NT2/D1 (cell line): ENCODE measurements around the gene GNG14.
A peak's percentile ranks its signal among the peaks of the same experiment; 100 is the strongest.

Source experiments
- DNase-seq: peaks from one replicate; pipeline ENCODE4 v3.0.0-alpha.2; 2011; ENCODE audit warnings: low read depth, low spot score
- H3K27me3 ChIP-seq: 2 replicates; pipeline ENCODE4 v1.6.0; 2011; ENCODE audit warnings: mild to moderate bottlenecking; ENCODE audit not compliant: insufficient read length, insufficient read depth
- H3K36me3 ChIP-seq: 2 replicates; pipeline ENCODE4 v1.6.1; 2011; ENCODE audit warnings: mild to moderate bottlenecking, low read length, mixed read lengths; ENCODE audit not compliant: insufficient read depth, insufficient read length
- H3K4me1 ChIP-seq: 2 replicates; pipeline ENCODE4 v1.5.1; 2011; ENCODE audit not compliant: insufficient read depth, insufficient read length
- H3K4me3 ChIP-seq: 2 replicates; pipeline ENCODE4 v1.5.1; 2011; ENCODE audit warnings: low read depth; ENCODE audit not compliant: insufficient read length
- H3K9ac ChIP-seq: 2 replicates; pipeline ENCODE4 v1.6.0; 2011; ENCODE audit warnings: low read depth; ENCODE audit not compliant: insufficient read length
- H3K9me3 ChIP-seq: 2 replicates; pipeline ENCODE4 v1.5.1; 2011; ENCODE audit warnings: mild to moderate bottlenecking, low read length; ENCODE audit not compliant: insufficient read depth
- SUZ12 ChIP-seq: IDR thresholded peaks from 2 replicates; pipeline ENCODE4 v1.6.1; 2011; ENCODE audit not compliant: insufficient read length, insufficient read depth; ENCODE audit errors: extremely low read depth
- YY1 ChIP-seq: IDR thresholded peaks from 2 replicates; pipeline ENCODE4 v1.6.1; 2011; ENCODE audit not compliant: insufficient read length, insufficient read depth
- ZNF274 ChIP-seq: IDR thresholded peaks from 2 replicates; pipeline ENCODE4 v1.6.1; 2011; ENCODE audit warnings: mild to moderate bottlenecking, low read depth, low read length

The GNG14 gene

GRCh38 chr19:12668346-12668745 lies 19.5 kb upstream of the GNG14 start:
- no peak for DNase-seq
- Histone ChIP-seq H3K4me1 (peaks cover 26% of the 10 kb centered on the region), H3K27me3 (no peaks in the 10 kb centered on the region), H3K36me3 (peaks cover 55% of the 10 kb centered on the region), H3K9ac (peak overlapping the region; percentile 98), H3K9me3 (no peaks in the 10 kb centered on the region), H3K4me3 (peak overlapping the region; percentile 89)
- TF ChIP-seq ZNF274 = no peak
- TF ChIP-seq SUZ12 = no peak
- TF ChIP-seq YY1 = no peak

DNA sequence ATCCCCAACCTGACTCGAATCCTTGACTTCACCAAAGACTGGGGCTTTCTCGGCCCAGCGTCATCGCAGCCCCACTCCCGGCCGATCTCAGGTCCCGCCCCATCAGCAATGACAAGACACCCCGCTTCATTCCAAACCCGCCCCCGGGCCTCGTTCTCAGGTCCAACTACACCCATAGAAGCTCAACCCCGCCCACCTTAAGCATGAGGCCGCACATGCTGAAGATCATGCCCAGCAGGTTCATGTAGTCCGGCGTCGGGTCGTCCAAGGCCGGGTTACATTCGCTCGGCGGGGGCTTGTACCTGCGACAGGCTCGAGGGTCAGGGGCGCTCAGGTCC lies 18.9 kb upstream of the GNG14 start:
- Histone ChIP-seq H3K9ac (peak overlapping the region; percentile 98), H3K9me3 (no peaks in the 10 kb centered on the region), H3K36me3 (peaks cover 53% of the 10 kb centered on the region), H3K4me3 (peak overlapping the region; percentile 89), H3K27me3 (no peaks in the 10 kb centered on the region), H3K4me1 (peaks cover 26% of the 10 kb centered on the region)
- TF ChIP-seq ZNF274 (no peak), YY1 (no peak), SUZ12 (no peak)
- DNase-seq = no peak

- Histone ChIP-seq H3K4me1 (peaks cover 25% of the 10 kb centered on the region), H3K9ac (peak overlapping the region; percentile 98), H3K27me3 (no peaks in the 10 kb centered on the region), H3K4me3 (peak overlapping the region; percentile 89), H3K36me3 (peaks cover 53% of the 10 kb centered on the region), H3K9me3 (no peaks in the 10 kb centered on the region)
- TF ChIP-seq SUZ12 = no peak
- peak; percentile 49 for TF ChIP-seq YY1
- no peak for TF ChIP-seq ZNF274
- DNase-seq = peak; percentile 65
These were observed 18.3 kb upstream of the GNG14 start for GRCh38 chr19:12669270-12670158.

DNA sequence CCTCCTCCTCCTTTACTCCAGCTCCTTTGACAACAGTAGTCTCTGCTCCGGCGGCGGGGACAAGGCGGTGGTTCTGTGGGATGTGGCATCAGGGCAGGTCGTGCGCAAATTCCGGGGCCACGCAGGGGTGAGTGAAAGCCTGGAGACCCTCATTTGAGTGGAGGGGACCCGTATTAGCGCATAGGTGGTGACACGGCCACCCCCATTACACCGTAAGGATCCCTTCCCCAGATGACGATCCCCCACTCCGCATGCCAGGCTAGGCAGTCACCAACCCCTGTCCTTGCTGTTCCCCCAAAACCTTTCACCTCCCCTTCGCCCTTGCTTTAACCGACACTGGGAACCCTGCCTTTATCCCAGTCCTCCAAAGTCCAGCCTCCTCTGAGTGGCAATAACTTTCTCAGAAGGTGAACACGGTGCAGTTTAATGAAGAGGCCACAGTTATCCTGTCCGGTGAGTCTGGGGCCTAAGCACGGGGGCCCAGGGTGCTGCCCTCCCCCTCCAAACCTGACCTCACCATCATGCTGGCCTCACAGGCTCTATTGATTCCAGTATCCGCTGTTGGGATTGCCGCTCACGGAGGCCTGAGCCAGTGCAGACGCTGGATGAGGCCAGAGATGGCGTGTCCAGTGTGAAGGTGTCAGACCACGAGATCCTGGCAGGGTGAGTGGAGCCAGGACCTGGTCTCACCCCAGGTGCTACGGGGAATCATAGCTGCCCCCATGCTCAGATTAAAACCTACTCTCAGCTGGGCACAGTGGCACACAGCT lies 17.5 kb upstream of the GNG14 start:
- TF ChIP-seq SUZ12 (no peak), ZNF274 (no peak), YY1 (no peak)
- Histone ChIP-seq H3K9me3 (no peaks in the 10 kb centered on the region), H3K4me3 (peak overlapping the region; percentile 89), H3K9ac (peak overlapping the region; percentile 98), H3K27me3 (no peaks in the 10 kb centered on the region), H3K4me1 (peaks cover 20% of the 10 kb centered on the region), H3K36me3 (peaks cover 53% of the 10 kb centered on the region)
- no peak for DNase-seq

DNA sequence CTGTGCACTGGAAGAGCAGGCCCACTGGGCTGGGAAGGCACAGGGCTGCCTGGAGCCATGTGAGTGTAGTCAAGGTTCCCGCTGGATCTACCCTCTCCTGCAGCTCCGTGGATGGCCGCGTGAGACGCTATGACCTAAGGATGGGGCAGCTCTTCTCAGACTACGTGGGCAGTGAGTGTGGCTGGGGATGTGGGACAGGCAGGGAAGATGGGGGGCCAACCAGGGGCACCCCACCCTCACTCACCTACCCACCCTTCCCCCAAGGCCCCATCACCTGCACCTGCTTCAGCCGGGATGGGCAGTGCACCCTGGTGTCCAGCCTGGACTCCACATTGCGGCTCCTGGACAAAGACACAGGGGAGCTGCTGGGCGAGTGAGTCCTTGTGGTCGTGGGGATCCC lies 15.1 kb upstream of the GNG14 start:
- TF ChIP-seq YY1 (no peak), ZNF274 (no peak), SUZ12 (no peak)
- H3K36me3 ChIP-seq = peaks cover 70% of the 10 kb centered on the region
- no peaks in the 10 kb centered on the region for H3K9me3 ChIP-seq
- H3K4me1 ChIP-seq = peaks cover 20% of the 10 kb centered on the region
- H3K4me3 ChIP-seq = no peak overlapping the region
- no peak for DNase-seq
- no peaks in the 10 kb centered on the region for H3K27me3 ChIP-seq
- H3K9ac ChIP-seq = no peak overlapping the region

- Histone ChIP-seq H3K4me3 (no peak overlapping the region), H3K27me3 (no peaks in the 10 kb centered on the region), H3K9me3 (no peaks in the 10 kb centered on the region), H3K9ac (no peak overlapping the region), H3K36me3 (peaks cover 86% of the 10 kb centered on the region), H3K4me1 (peaks cover 15% of the 10 kb centered on the region)
- no peak for DNase-seq
- TF ChIP-seq SUZ12 (no peak), ZNF274 (no peak), YY1 (no peak)
These were observed 12.4 kb upstream of the GNG14 start for GRCh38 chr19:12675399-12675798.

DNA sequence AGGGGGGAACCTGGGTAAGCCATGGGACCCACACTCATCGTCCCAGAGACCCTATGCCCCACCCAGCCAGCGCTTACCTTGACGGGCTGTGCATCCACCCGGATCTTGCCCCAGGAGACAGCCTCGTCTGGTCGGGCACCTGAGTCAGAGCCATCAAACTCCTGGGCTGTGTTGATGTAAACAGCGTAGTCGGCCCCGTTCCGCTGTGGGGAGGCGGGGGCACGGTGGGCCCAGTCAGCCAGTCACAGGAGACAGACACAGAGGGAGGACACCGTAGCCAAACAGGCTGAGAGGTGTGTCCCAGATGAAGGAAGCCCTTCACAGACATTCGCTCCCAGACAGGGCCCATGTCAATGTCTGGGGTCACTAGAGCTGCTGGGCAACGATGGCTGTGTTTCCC lies 11.9 kb upstream of the GNG14 start:
- no peak overlapping the region for H3K4me3 ChIP-seq
- peaks cover 12% of the 10 kb centered on the region for H3K4me1 ChIP-seq
- TF ChIP-seq YY1 = no peak
- no peak for TF ChIP-seq ZNF274
- TF ChIP-seq SUZ12 = no peak
- H3K9me3 ChIP-seq = no peaks in the 10 kb centered on the region
- no peak for DNase-seq
- no peaks in the 10 kb centered on the region for H3K27me3 ChIP-seq
- H3K36me3 ChIP-seq = peaks cover 81% of the 10 kb centered on the region
- H3K9ac ChIP-seq = no peak overlapping the region
